Endodermal cell (in vitro differentiated cells): ENCODE measurements around the gene CCR2. TPM values are rescaled to one million over a fixed set of nuclear protein-coding genes. Genes with fewer than 3 reads are reported as not detected.

ENCODE experiments used
- DNase-seq: peaks from one replicate; pipeline ENCODE4 v3.0.0-alpha.2; 2017
- H3K27ac ChIP-seq: 2 replicates; pipeline ENCODE4 v1.5.1; 2013; ENCODE audit warnings: mild to moderate bottlenecking, low read depth, low read length, moderate library complexity
- H3K27me3 ChIP-seq: 2 replicates; pipeline ENCODE4 v1.6.1; 2013; ENCODE audit warnings: mild to moderate bottlenecking, low read length, moderate library complexity; ENCODE audit not compliant: insufficient read depth, control insufficient read depth, poor library complexity, severe bottlenecking
- H3K36me3 ChIP-seq: 2 replicates; pipeline ENCODE4 v1.7.0; 2013; ENCODE audit warnings: mild to moderate bottlenecking, low read length, moderate library complexity; ENCODE audit not compliant: control insufficient read depth, insufficient read depth
- H3K4me1 ChIP-seq: one replicate; pipeline ENCODE4 v1.7.0; 2013; ENCODE audit warnings: low read length; ENCODE audit not compliant: control insufficient read depth, insufficient read depth
- H3K4me3 ChIP-seq: 2 replicates; pipeline ENCODE4 v1.5.1; 2013; ENCODE audit warnings: mild to moderate bottlenecking, low read length, moderate library complexity
- H3K9ac ChIP-seq: 2 replicates; pipeline ENCODE4 v1.6.1; 2013; ENCODE audit warnings: mild to moderate bottlenecking, low read length, moderate library complexity; ENCODE audit not compliant: poor library complexity, severe bottlenecking; ENCODE audit errors: extremely low read depth
- H3K9me3 ChIP-seq: 2 replicates; pipeline ENCODE4 v1.6.1; 2013; ENCODE audit warnings: mild to moderate bottlenecking, low read length, moderate library complexity; ENCODE audit not compliant: control insufficient read depth
- H3K27ac Mint-ChIP-seq: 2 replicates; pipeline ENCODE4 v1.8.0; 2020; ENCODE audit warnings: mixed read lengths
- H3K27me3 Mint-ChIP-seq: 2 replicates; pipeline ENCODE4 v1.8.0; 2021; ENCODE audit warnings: mild to moderate bottlenecking, mixed read lengths; ENCODE audit not compliant: insufficient read depth
- H3K36me3 Mint-ChIP-seq: 2 replicates; pipeline ENCODE4 v1.8.0; 2020; ENCODE audit warnings: low read depth, mixed read lengths
- H3K4me1 Mint-ChIP-seq: 2 replicates; pipeline ENCODE4 v1.8.0; 2020; ENCODE audit warnings: mixed read lengths
- H3K4me3 Mint-ChIP-seq: 2 replicates; pipeline ENCODE4 v1.8.0; 2020; ENCODE audit warnings: mild to moderate bottlenecking, moderate library complexity, mixed read lengths
- H3K9me3 Mint-ChIP-seq: 2 replicates; pipeline ENCODE4 v1.8.0; 2020; ENCODE audit warnings: mild to moderate bottlenecking, mixed read lengths
- WGBS, 2 experiments: methylation state at CpG; one replicate each; pipeline versions ENCODE4 v1.1.5 to v1.1.7; 2013; ENCODE audit warnings: missing lambda C conversion rate in 2 of 2, mixed read lengths in 1 of 2; ENCODE audit not compliant: insufficient coverage in 1 of 2, insufficient read length in 1 of 2; 5-methylcytosine and 5-hydroxymethylcytosine counted together
- total RNA-seq, 2 donors: library from RNA; stranded (reverse); fragmentation: NEBNext Ultra II Directional in 1 of 2; extraction: Animal tissue kit (Norgen Biotek cat#: 25700) in 1 of 2; gene quantifications; 2 replicates in 1 of 2; 3 replicates in 1 of 2; pipeline ENCODE4 v1.2.1, GENCODE V29; 2021
- TF ChIP-seq, protein P1 (sequence below): fragments of 200-600 bp; sonication (generic); conservative IDR thresholded peaks from 2 replicates; pipeline ENCODE4 v1.5.0; 2021; ENCODE audit warnings: antibody characterized with exemption, mild to moderate bottlenecking

CCR2 gene
- total RNA-seq, 2 donors from 2014 or later: not detected

DNA sequence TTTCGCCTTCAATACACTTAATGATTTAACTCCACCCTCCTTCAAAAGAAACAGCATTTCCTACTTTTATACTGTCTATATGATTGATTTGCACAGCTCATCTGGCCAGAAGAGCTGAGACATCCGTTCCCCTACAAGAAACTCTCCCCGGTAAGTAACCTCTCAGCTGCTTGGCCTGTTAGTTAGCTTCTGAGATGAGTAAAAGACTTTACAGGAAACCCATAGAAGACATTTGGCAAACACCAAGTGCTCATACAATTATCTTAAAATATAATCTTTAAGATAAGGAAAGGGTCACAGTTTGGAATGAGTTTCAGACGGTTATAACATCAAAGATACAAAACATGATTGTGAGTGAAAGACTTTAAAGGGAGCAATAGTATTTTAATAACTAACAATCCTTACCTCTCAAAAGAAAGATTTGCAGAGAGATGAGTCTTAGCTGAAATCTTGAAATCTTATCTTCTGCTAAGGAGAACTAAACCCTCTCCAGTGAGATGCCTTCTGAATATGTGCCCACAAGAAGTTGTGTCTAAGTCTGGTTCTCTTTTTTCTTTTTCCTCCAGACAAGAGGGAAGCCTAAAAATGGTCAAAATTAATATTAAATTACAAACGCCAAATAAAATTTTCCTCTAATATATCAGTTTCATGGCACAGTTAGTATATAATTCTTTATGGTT is 17.1 kb downstream of the CCR2 start, which contains the start of gene CCR5:
TSS of gene CCR5 (plus strand) at position 108 of the 680 bp plus-strand sequence. CDS start 1,957 bp downstream, outside the sequence.
- WGBS, 2 experiments: 92 to 94% methylated on average over 3 of the region's 5 CpGs
- Mint-ChIP-seq H3K27ac (no peak within 1 kb of the TSS), H3K36me3 (no peaks in the 10 kb centered on the region), H3K4me1 (peaks cover 8% of the 10 kb centered on the region), H3K4me3 (no peak within 1 kb of the TSS), H3K27me3 (peaks cover 3% of the 10 kb centered on the region), H3K9me3 (no peaks in the 10 kb centered on the region)
- Histone ChIP-seq H3K4me1 (peaks cover 9% of the 10 kb centered on the region), H3K9ac (no peak within 1 kb of the TSS), H3K4me3 (no peak within 1 kb of the TSS), H3K27ac (no peak within 1 kb of the TSS), H3K36me3 (no peaks in the 10 kb centered on the region), H3K27me3 (no peaks in the 10 kb centered on the region), H3K9me3 (no peaks in the 10 kb centered on the region)
- TF ChIP-seq, protein P1, sequence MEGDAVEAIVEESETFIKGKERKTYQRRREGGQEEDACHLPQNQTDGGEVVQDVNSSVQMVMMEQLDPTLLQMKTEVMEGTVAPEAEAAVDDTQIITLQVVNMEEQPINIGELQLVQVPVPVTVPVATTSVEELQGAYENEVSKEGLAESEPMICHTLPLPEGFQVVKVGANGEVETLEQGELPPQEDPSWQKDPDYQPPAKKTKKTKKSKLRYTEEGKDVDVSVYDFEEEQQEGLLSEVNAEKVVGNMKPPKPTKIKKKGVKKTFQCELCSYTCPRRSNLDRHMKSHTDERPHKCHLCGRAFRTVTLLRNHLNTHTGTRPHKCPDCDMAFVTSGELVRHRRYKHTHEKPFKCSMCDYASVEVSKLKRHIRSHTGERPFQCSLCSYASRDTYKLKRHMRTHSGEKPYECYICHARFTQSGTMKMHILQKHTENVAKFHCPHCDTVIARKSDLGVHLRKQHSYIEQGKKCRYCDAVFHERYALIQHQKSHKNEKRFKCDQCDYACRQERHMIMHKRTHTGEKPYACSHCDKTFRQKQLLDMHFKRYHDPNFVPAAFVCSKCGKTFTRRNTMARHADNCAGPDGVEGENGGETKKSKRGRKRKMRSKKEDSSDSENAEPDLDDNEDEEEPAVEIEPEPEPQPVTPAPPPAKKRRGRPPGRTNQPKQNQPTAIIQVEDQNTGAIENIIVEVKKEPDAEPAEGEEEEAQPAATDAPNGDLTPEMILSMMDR: no peak
- no peak for DNase-seq

DNA sequence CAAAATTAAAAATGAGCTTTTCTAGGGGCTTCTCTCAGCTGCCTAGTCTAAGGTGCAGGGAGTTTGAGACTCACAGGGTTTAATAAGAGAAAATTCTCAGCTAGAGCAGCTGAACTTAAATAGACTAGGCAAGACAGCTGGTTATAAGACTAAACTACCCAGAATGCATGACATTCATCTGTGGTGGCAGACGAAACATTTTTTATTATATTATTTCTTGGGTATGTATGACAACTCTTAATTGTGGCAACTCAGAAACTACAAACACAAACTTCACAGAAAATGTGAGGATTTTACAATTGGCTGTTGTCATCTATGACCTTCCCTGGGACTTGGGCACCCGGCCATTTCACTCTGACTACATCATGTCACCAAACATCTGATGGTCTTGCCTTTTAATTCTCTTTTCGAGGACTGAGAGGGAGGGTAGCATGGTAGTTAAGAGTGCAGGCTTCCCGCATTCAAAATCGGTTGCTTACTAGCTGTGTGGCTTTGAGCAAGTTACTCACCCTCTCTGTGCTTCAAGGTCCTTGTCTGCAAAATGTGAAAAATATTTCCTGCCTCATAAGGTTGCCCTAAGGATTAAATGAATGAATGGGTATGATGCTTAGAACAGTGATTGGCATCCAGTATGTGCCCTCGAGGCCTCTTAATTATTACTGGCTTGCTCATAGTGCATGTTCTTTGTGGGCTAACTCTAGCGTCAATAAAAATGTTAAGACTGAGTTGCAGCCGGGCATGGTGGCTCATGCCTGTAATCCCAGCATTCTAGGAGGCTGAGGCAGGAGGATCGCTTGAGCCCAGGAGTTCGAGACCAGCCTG is 17.8 kb downstream of the CCR2 start:
- H3K4me1 Mint-ChIP-seq: peaks cover 8% of the 10 kb centered on the region
- Histone ChIP-seq H3K36me3 (no peaks in the 10 kb centered on the region), H3K9me3 (no peaks in the 10 kb centered on the region), H3K27me3 (no peaks in the 10 kb centered on the region), H3K4me1 (peaks cover 9% of the 10 kb centered on the region), H3K9ac (no peak overlapping the region), H3K4me3 (no peak overlapping the region), H3K27ac (no peak overlapping the region)
- H3K36me3 Mint-ChIP-seq: no peaks in the 10 kb centered on the region
- peak; percentile 10 for DNase-seq
- H3K27me3 Mint-ChIP-seq: peaks cover 3% of the 10 kb centered on the region
- no peaks in the 10 kb centered on the region for H3K9me3 Mint-ChIP-seq
- 82 to 89% methylated on average over 7 to 9 of the region's 10 CpGs for WGBS, 2 experiments
- TF ChIP-seq, protein P1: no peak
- H3K27ac Mint-ChIP-seq: no peak overlapping the region
- H3K4me3 Mint-ChIP-seq: no peak overlapping the region

- TF ChIP-seq, protein P1: peak; percentile 78
- Mint-ChIP-seq H3K4me1 (peaks cover 8% of the 10 kb centered on the region), H3K27ac (no peak overlapping the region), H3K36me3 (no peaks in the 10 kb centered on the region), H3K27me3 (peaks cover 3% of the 10 kb centered on the region), H3K9me3 (no peaks in the 10 kb centered on the region), H3K4me3 (no peak overlapping the region)
- Histone ChIP-seq H3K9ac (no peak overlapping the region), H3K4me3 (no peak overlapping the region), H3K27me3 (no peaks in the 10 kb centered on the region), H3K9me3 (no peaks in the 10 kb centered on the region), H3K36me3 (no peaks in the 10 kb centered on the region), H3K27ac (no peak overlapping the region), H3K4me1 (peaks cover 9% of the 10 kb centered on the region)
- WGBS, 2 experiments: 90 to 91% methylated on average over 6 to 9 of the region's 9 CpGs
- peak; percentile 42 for DNase-seq
Measured at GRCh38 chr3:46372492-46373359, 18.8 kb downstream of the CCR2 start.
